IMR-90 (cell line): ENCODE data around the gene SOX6. TPM values are rescaled to one million over a fixed set of nuclear protein-coding genes. Genes with fewer than 3 reads are reported as not detected.

Experiments
- ATAC-seq: fragments of 200-7000 bp; cut with Tn5 transposase; 2 replicates; pipeline ENCODE4 v1.9.1; 2020; ENCODE audit warnings: low read depth, mild to moderate bottlenecking, moderate library complexity
- BruUV-seq: library from RNA; stranded (reverse); fragments of 400-500 nt; replicated peaks from 2 replicates; lab custom pipeline; 2021; lab: Mats Ljungman, UMichigan
- CTCF ChIA-PET: fragments of 300-600 bp; formaldehyde crosslinking; extraction: SDS; loops from one replicate; lab custom pipeline; 2021; ENCODE audit warnings: antibody characterized with exemption; lab: Yijun Ruan, JAX
- POLR2A ChIA-PET: fragments of 300-600 bp; sonication (Branson Sonifier 250); formaldehyde crosslinking; loops from one replicate; lab custom pipeline; 2022; ENCODE audit warnings: antibody characterized with exemption; ENCODE audit not compliant: unreplicated experiment; lab: Charles Lee
- DNase-seq: peaks from one replicate; pipeline ENCODE4 v3.0.0; 2013
- H2AFZ ChIP-seq: replicated peaks from 2 replicates; pipeline ENCODE3; 2013; ENCODE audit warnings: low read length, mild to moderate bottlenecking; ENCODE audit not compliant: poor library complexity
- H2AK5ac ChIP-seq: 2 replicates; pipeline ENCODE4 v1.6.1; 2013; ENCODE audit warnings: low read depth, low read length, inconsistent platforms
- H2AK9ac ChIP-seq: replicated peaks from 2 replicates; pipeline ENCODE3; 2013; ENCODE audit warnings: mild to moderate bottlenecking, low read depth, low read length, moderate library complexity; ENCODE audit not compliant: poor library complexity
- H2BK120ac ChIP-seq: 2 replicates; pipeline ENCODE4 v1.6.1; 2013; ENCODE audit warnings: low read depth, low read length, inconsistent platforms
- H2BK15ac ChIP-seq: 3 replicates; pipeline ENCODE4 v1.6.1; 2013; ENCODE audit warnings: low read depth, low read length, inconsistent platforms
- H2BK20ac ChIP-seq: 2 replicates; pipeline ENCODE4 v1.6.1; 2013; ENCODE audit warnings: low read depth, mild to moderate bottlenecking, inconsistent platforms, low read length, moderate library complexity
- H2BK5ac ChIP-seq: 2 replicates; pipeline ENCODE4 v1.6.1; 2013; ENCODE audit warnings: mild to moderate bottlenecking, low read depth, low read length, inconsistent platforms; ENCODE audit not compliant: poor library complexity, severe bottlenecking
- H3K14ac ChIP-seq: replicated peaks from 2 replicates; pipeline ENCODE4 v1.6.1; 2013; ENCODE audit warnings: low read depth, low read length, inconsistent platforms
- H3K18ac ChIP-seq: 2 replicates; pipeline ENCODE4 v1.6.1; 2013; ENCODE audit warnings: low read depth, low read length, control low read depth
- H3K23ac ChIP-seq: 2 replicates; pipeline ENCODE4 v1.6.1; 2013; ENCODE audit warnings: low read depth, low read length, inconsistent platforms
- H3K27ac ChIP-seq: 2 replicates; pipeline ENCODE4 v1.5.1; 2013; ENCODE audit warnings: mild to moderate bottlenecking, control low read depth, low read length; ENCODE audit not compliant: insufficient read depth
- H3K27me3 ChIP-seq: 2 replicates; pipeline ENCODE4 v1.6.1; 2013; ENCODE audit warnings: low read length; ENCODE audit not compliant: control insufficient read depth, insufficient read depth
- H3K36me3 ChIP-seq: 2 replicates; pipeline ENCODE4 v1.6.1; 2013; ENCODE audit warnings: low read length, mixed read lengths; ENCODE audit not compliant: control insufficient read depth, insufficient read depth
- H3K4ac ChIP-seq: 2 replicates; pipeline ENCODE4 v1.6.1; 2013; ENCODE audit warnings: low read depth, low read length, inconsistent platforms
- H3K4me1 ChIP-seq: 2 replicates; pipeline ENCODE4 v1.6.1; 2013; ENCODE audit warnings: low read length, mixed read lengths; ENCODE audit not compliant: control insufficient read depth, insufficient read depth
- H3K4me2 ChIP-seq: 2 replicates; pipeline ENCODE4 v1.6.1; 2013; ENCODE audit warnings: low read depth, mild to moderate bottlenecking, control low read depth, low read length, moderate library complexity
- H3K4me3 ChIP-seq: 2 replicates; pipeline ENCODE4 v1.5.1; 2013; ENCODE audit warnings: low read depth, mild to moderate bottlenecking, control low read depth, low read length, moderate library complexity; ENCODE audit not compliant: insufficient read depth
- H3K56ac ChIP-seq: 2 replicates; pipeline ENCODE4 v1.6.1; 2013; ENCODE audit warnings: low read length, inconsistent platforms; ENCODE audit not compliant: insufficient read depth; ENCODE audit errors: extremely low read depth
- H3K79me1 ChIP-seq, 2 experiments: 2 replicates each; pipeline ENCODE4 v1.6.1; 2013; ENCODE audit warnings: low read length in 2 of 2, inconsistent platforms in 1 of 2, low read depth in 1 of 2
- H3K9ac ChIP-seq: 2 replicates; pipeline ENCODE4 v1.6.1; 2013; ENCODE audit warnings: low read depth, low read length, control low read depth
- H3K9me1 ChIP-seq: 2 replicates; pipeline ENCODE4 v1.6.1; 2013; ENCODE audit warnings: low read length, inconsistent platforms; ENCODE audit not compliant: insufficient read depth
- H3K9me3 ChIP-seq: 2 replicates; pipeline ENCODE4 v1.6.1; 2013; ENCODE audit warnings: low read length; ENCODE audit not compliant: control insufficient read depth, insufficient read depth
- H4K20me1 ChIP-seq: 2 replicates; pipeline ENCODE4 v1.6.1; 2013; ENCODE audit warnings: low read length, inconsistent platforms; ENCODE audit not compliant: insufficient read depth
- H4K5ac ChIP-seq: 2 replicates; pipeline ENCODE4 v1.6.1; 2013; ENCODE audit warnings: mild to moderate bottlenecking, low read depth, low read length, control low read depth
- H4K8ac ChIP-seq, 2 experiments: 2 replicates each; pipeline ENCODE4 v1.6.1; 2013; ENCODE audit warnings: low read depth in 2 of 2, low read length in 2 of 2, control low read depth in 1 of 2, inconsistent platforms in 1 of 2
- H4K91ac ChIP-seq: 2 replicates; pipeline ENCODE4 v1.6.1; 2013; ENCODE audit warnings: low read depth, low read length, inconsistent platforms; ENCODE audit not compliant: insufficient read depth
- CEBPB ChIP-seq: IDR thresholded peaks from 2 replicates; pipeline ENCODE4 v1.6.1; 2012; ENCODE audit warnings: low read depth, low read length, improper control_type of control experiment
- ELK1 ChIP-seq: fragments of 150-350 bp; IDR thresholded peaks from 2 replicates; pipeline ENCODE4 v1.6.1; 2016; ENCODE audit warnings: low read depth, mild to moderate bottlenecking, low read length, moderate library complexity, borderline replicate concordance
- FOS ChIP-seq: fragments of 150-350 bp; IDR thresholded peaks from 2 replicates; pipeline ENCODE4 v1.6.1; 2016; ENCODE audit warnings: low read depth, low read length
- MAZ ChIP-seq: IDR thresholded peaks from 2 replicates; pipeline ENCODE4 v1.6.1; 2012; ENCODE audit warnings: low read depth, mild to moderate bottlenecking, low read length, improper control_type of control experiment, moderate library complexity, borderline replicate concordance
- POLR2A ChIP-seq: IDR thresholded peaks from 2 replicates; pipeline ENCODE4 v1.6.1; 2012; ENCODE audit warnings: mild to moderate bottlenecking, low read depth, low read length
- RAD21 ChIP-seq: IDR thresholded peaks from 2 replicates; pipeline ENCODE4 v1.6.1; 2012; ENCODE audit warnings: low read length, improper control_type of control experiment
- RCOR1 ChIP-seq: IDR thresholded peaks from 2 replicates; pipeline ENCODE4 v1.6.1; 2012; ENCODE audit warnings: mild to moderate bottlenecking, low read length, improper control_type of control experiment; ENCODE audit not compliant: insufficient replicate concordance
- RFX5 ChIP-seq: IDR thresholded peaks from 2 replicates; pipeline ENCODE4 v1.8.0; 2012; ENCODE audit warnings: low read depth, mild to moderate bottlenecking, low read length, moderate library complexity
- SMC3 ChIP-seq: fragments of 150-350 bp; IDR thresholded peaks from 2 replicates; pipeline ENCODE4 v1.6.1; 2016; ENCODE audit warnings: low read depth, mild to moderate bottlenecking, antibody characterized with exemption, low read length, moderate library complexity
- WGBS, 2 experiments: methylation state at CpG; one replicate each; pipeline versions ENCODE4 v1.1.5 to v1.1.7; 2013; ENCODE audit warnings: missing lambda C conversion rate in 2 of 2; ENCODE audit not compliant: insufficient read length in 1 of 2; ENCODE audit errors: extremely low coverage in 2 of 2; 5-methylcytosine and 5-hydroxymethylcytosine counted together
- dilution Hi-C: fragments of 300-500 bp; cut with HindIII; formaldehyde crosslinking; loops from one replicate; pipeline ENCODE4 v1.14.3; 2018; ENCODE audit warnings: low sequenced_read_pairs; ENCODE audit not compliant: unreplicated experiment
- in situ Hi-C: fragments of 300-500 bp; cut with MboI; formaldehyde crosslinking; loops from 3 replicates; pipeline ENCODE4 v1.14.3; 2019; ENCODE audit warnings: low sequenced_read_pairs, inconsistent platforms, mixed read lengths
- intact Hi-C: fragments of 100-400 bp; cut with micrococcal nuclease; formaldehyde crosslinking; loops from 2 replicates; pipeline ENCODE4 v1.10.0; 2022
- polyA plus RNA-seq, 3 experiments: library from polyadenylated mRNA; depleted of rRNA; stranded (reverse); fragments of >200 nt; gene quantifications; 2 replicates each; pipeline ENCODE4 v1.2.3, GENCODE V29; 2012; ENCODE audit warnings: low replicate concordance in 1 of 3
- total RNA-seq: library from RNA; depleted of rRNA; stranded (reverse); fragments of >200 nt; gene quantifications from 2 replicates; pipeline ENCODE4 v1.2.3, GENCODE V29; 2012
- TF ChIP-seq, protein P1 (sequence below): fragments of 150-350 bp; IDR thresholded peaks from 2 replicates; pipeline ENCODE4 v1.6.1; 2017; ENCODE audit warnings: mild to moderate bottlenecking, antibody characterized with exemption, low read length, low read depth

The SOX6 gene
- total and polyA plus RNA-seq, 2 of the 4 experiments (the other 2 are of a cell fraction) = 1.7 to 7.7 TPM

DNA sequence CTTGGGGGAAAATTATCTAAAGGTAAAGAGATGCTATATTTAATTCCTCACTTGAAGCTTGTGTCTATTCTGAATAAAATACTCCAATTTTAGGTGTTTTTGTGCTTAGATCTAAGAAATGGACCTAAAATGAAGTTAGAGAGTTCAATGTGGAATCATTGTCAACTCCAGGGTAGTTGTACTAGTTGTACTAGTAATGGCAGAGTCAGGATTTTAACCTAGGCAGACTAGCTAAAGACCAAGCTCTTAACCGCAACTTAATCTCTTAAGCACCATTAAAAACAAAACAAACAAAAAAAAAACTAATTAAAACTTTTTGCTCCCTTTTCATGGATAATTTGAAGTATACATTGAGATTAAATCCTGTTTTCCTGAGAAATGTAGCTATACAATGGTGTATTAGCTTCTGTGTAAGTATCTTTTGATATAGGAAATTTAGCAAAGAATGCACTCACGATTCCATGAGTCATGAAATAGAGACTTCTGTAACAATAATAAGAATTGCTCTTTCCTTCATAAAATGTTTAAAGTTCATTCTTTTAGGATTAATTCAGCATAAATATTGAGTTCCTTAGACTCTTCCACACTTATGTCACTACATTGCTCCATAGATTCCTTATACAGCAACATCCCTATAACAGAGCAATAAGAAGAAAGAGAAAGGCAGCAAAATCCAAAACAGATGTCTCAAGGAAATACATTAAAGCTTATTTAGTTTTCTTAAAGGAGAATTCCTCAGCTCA is 26.5 kb upstream of the SOX6 start (continued):
- no peak for TF ChIP-seq RFX5
- no peak for TF ChIP-seq MAZ
- TF ChIP-seq FOS = peak; percentile 43; the same call in 1 of the 2 replicates

- H3K27me3 ChIP-seq = no peaks in the 10 kb centered on the region
- intact Hi-C loops (no loop called here), in situ Hi-C loops (no loop called here), dilution Hi-C loops (no loop called here)
- ATAC-seq (no peak), DNase-seq (no peak)
- no peaks in the 10 kb centered on the region for H3K36me3 ChIP-seq
- CTCF ChIA-PET = interaction anchor here (0.8 kb wide), 1 partner anchor 15 kb away, joined by 3 read pairs; no protein-coding TSS in a partner anchor
- POLR2A ChIA-PET = interaction anchor here (1.3 kb wide), 1 partner anchor 223 kb away, joined by 4 read pairs; no protein-coding TSS in a partner anchor
- H2AK5ac ChIP-seq = peak overlapping the region; percentile 95
- peak overlapping the region; percentile 63 for H3K56ac ChIP-seq
- peak overlapping the region; percentile 100 for H3K18ac ChIP-seq
- H4K91ac ChIP-seq = peak overlapping the region; percentile 93
- WGBS, 2 experiments = 90% methylated on average over 2 of the region's 5 CpGs; no CpG with 5 or more reads in 1 of the 2 experiments
- peak overlapping the region; percentile 91 for H3K27ac ChIP-seq
- H3K4me2 ChIP-seq = peak overlapping the region; percentile 74; the same call in 1 of the 2 replicates
- H3K4me1 ChIP-seq = peaks cover 5% of the 10 kb centered on the region
- no peak overlapping the region for H2AK9ac ChIP-seq
- no peak overlapping the region for H2AFZ ChIP-seq
- no peak for TF ChIP-seq RCOR1
- TF ChIP-seq POLR2A = no peak
- no peak for TF ChIP-seq CEBPB
- TF ChIP-seq, protein P1, sequence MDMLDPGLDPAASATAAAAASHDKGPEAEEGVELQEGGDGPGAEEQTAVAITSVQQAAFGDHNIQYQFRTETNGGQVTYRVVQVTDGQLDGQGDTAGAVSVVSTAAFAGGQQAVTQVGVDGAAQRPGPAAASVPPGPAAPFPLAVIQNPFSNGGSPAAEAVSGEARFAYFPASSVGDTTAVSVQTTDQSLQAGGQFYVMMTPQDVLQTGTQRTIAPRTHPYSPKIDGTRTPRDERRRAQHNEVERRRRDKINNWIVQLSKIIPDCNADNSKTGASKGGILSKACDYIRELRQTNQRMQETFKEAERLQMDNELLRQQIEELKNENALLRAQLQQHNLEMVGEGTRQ = no peak
- TF ChIP-seq ELK1 = no peak
- no peak for TF ChIP-seq SMC3
- TF ChIP-seq MAZ = no peak
- TF ChIP-seq RAD21 = no peak
- H4K8ac ChIP-seq = peak overlapping the region; percentile 67 to 90
- H3K4me3 ChIP-seq = no peak overlapping the region
- no peak overlapping the region for H3K9ac ChIP-seq
- peak overlapping the region; percentile 89 for H3K23ac ChIP-seq
- H3K9me1 ChIP-seq = peaks cover 2% of the 10 kb centered on the region; the same call in 1 of the 2 replicates
- no peaks in the 10 kb centered on the region for H3K9me3 ChIP-seq
- H3K4ac ChIP-seq = peak overlapping the region; percentile 94
- H4K5ac ChIP-seq = peak overlapping the region; percentile 94
- no peaks in the 10 kb centered on the region for H4K20me1 ChIP-seq
- H3K14ac ChIP-seq = peak overlapping the region; percentile 96
- no TSS peak for BruUV-seq
- H2BK5ac ChIP-seq = peak overlapping the region; percentile 92
- H3K79me1 ChIP-seq = no peaks in the 10 kb centered on the region; a peak in 1 of 4 replicates
- peak overlapping the region; percentile 97 for H2BK120ac ChIP-seq
- peak overlapping the region; percentile 81 for H2BK15ac ChIP-seq
- peak overlapping the region; percentile 99 for H2BK20ac ChIP-seq
Measured at GRCh38 chr11:16382186-16382585, 25.8 kb upstream of the SOX6 start.
